ENCODE measurements around the gene CYB561.

DNA sequence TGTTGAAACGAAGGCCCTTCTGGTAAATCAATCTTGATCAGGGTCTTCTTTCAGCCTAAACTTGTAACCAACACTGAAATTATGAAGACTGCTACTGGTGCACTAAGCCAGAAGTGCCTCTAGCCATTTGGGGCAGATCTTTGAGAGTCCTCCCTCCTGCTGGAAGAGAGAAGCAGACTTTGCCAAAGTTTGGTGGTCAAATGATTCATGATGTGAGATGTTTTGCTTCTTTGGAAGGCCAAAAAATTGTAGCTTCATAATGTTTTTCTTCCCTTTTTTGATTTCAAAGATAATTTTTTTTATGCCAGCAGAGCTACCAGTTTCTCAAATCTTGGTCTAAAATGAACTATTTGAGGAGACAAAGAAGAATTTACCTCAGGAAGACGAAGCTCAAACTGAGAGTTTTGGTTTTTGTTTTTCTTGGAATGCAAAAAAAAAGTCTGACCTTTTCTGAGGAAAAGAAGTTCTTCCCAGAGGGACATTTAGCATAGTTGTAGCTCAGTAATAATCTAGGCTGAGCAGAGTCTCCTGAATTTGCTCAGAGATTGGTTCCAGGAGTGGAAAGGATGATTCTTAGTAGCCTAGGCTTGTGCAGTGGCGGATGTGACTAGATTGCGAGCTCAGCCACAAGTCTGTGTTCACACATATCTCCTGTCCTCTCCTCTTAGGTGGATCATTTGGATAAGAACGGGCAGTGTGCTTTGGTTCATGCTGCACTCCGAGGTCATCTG is 50.9 kb downstream of the CYB561 start:
- no peak for TF ChIP-seq CTCF (IDR thresholded peaks at IDR 0.05)
- TF ChIP-seq POLR2A (IDR thresholded peaks at IDR 0.05) = no peak
